Neural progenitor cell (in vitro differentiated cells): Measurements from ENCODE around the gene STARD8.

Experiments
- CTCF ChIP-seq: fragments of 200-600 bp; sonication (generic); IDR thresholded peaks from 2 replicates; pipeline ENCODE4 v1.5.1; 2017; ENCODE audit warnings: antibody characterized with exemption, mild to moderate bottlenecking
- EZH2 ChIP-seq: fragments of 200-600 bp; sonication (generic); IDR thresholded peaks from 2 replicates; pipeline ENCODE4 v1.6.1; 2017; ENCODE audit warnings: antibody characterized with exemption, mild to moderate bottlenecking, moderate library complexity

DNA sequence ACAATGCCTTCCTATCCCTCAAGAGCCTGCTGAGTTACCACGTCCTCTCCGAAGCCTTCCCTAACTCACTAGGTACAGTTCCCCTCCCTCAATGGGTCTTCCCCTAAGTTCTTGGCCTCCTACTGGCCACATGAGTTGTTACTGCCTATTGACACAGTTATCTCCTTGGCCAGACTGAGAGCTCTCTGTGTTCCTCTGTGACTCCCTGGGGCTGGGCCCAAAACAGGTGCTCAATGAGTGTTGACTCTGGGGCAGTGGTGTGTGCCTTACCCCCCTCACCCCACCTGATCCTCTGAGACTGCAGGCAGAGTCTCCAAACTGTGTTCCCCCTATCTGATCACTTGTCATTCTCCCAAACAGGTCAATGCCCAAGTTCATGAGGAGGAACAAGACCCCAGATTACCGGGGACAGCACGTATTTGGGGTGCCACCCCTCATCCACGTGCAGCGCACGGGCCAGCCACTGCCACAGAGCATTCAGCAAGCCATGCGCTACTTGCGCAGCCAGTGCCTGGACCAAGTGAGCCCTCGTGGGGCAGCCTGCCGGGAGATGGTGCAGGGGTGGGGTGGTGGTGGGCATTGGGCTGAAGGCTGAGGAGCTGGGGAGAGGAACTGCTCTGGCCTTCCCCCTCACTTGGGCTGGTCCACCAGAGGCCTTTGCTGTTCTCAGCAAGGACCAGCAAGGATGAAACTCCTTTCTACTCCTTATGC is 72.6 kb downstream of the STARD8 start:
- peak; percentile 24 for TF ChIP-seq CTCF
- TF ChIP-seq EZH2 = no peak
